ENCODE results near the gene ZCCHC7. TPM values are rescaled to one million over a fixed set of nuclear protein-coding genes. Genes with fewer than 3 reads are reported as not detected.

Gene ZCCHC7
- total and polyA plus RNA-seq, 2 experiments from 2014 or later: 15.3 to 19.4 TPM

GRCh38 chr9:37096628-37097027 is 23.7 kb upstream of the ZCCHC7 start:
- no peaks in the 10 kb centered on the region for H3K79me2 ChIP-seq (ENCODE audit: insufficient read depth)
- H3K9ac ChIP-seq: no peak overlapping the region
- no peaks in the 10 kb centered on the region for H4K20me1 ChIP-seq (ENCODE audit: insufficient read depth)
- no peak overlapping the region for H3K27ac ChIP-seq
- H3K9me3 ChIP-seq (ENCODE audit: low read depth): no peaks in the 10 kb centered on the region
- H3K4me1 ChIP-seq (ENCODE audit: insufficient read depth): no peaks in the 10 kb centered on the region
- no peaks in the 10 kb centered on the region for H3K9me2 ChIP-seq (ENCODE audit: insufficient read depth)
- H2AFZ ChIP-seq: no peak overlapping the region
- TF ChIP-seq EZH2phosphoT487 (IDR thresholded peaks at IDR 0.05; ENCODE audit: insufficient read depth, low read depth): no peak
- no peak for TF ChIP-seq EZH2 (IDR thresholded peaks at IDR 0.05; ENCODE audit: insufficient read depth, poor library complexity, severe bottlenecking)
- no peak for DNase-seq
- in situ Hi-C loops (cut with MboI): no loop called here
- no peaks in the 10 kb centered on the region for H3K27me3 ChIP-seq (replicated peaks; ENCODE audit: insufficient read depth)
- H3F3A ChIP-seq (ENCODE audit: insufficient read depth): no peaks in the 10 kb centered on the region
- H3K4me3 ChIP-seq: no peak overlapping the region
- no peaks in the 10 kb centered on the region for H3K36me3 ChIP-seq (ENCODE audit: low read depth)
- H3K4me2 ChIP-seq (ENCODE audit: unreplicated experiment): no peak overlapping the region
- 85 to 86% methylated on average over 4 of the region's 4 CpGs for WGBS, 2 experiments (ENCODE audit: low coverage in 1 of 2, low lambda C conversion rate in 2 of 2, missing lambda C conversion rate in 2 of 2)

- Histone ChIP-seq H3K79me2 (ENCODE audit: insufficient read depth) (no peaks in the 10 kb centered on the region), H3K9me3 (ENCODE audit: low read depth) (no peaks in the 10 kb centered on the region), H3F3A (ENCODE audit: insufficient read depth) (no peaks in the 10 kb centered on the region), H3K4me1 (ENCODE audit: insufficient read depth) (no peaks in the 10 kb centered on the region), H2AFZ (no peak overlapping the region), H3K27ac (no peak overlapping the region), H3K9me2 (ENCODE audit: insufficient read depth) (no peaks in the 10 kb centered on the region), H4K20me1 (ENCODE audit: insufficient read depth) (no peaks in the 10 kb centered on the region), H3K27me3 (replicated peaks; ENCODE audit: insufficient read depth) (no peaks in the 10 kb centered on the region), H3K9ac (no peak overlapping the region), H3K4me2 (ENCODE audit: unreplicated experiment) (no peak overlapping the region), H3K36me3 (ENCODE audit: low read depth) (no peaks in the 10 kb centered on the region), H3K4me3 (no peak overlapping the region)
- TF ChIP-seq EZH2 (IDR thresholded peaks at IDR 0.05; ENCODE audit: insufficient read depth, poor library complexity, severe bottlenecking): no peak
- 83 to 84% methylated on average over 1 of the region's 1 CpG for WGBS, 2 experiments (ENCODE audit: low coverage in 1 of 2, low lambda C conversion rate in 2 of 2, missing lambda C conversion rate in 2 of 2)
- in situ Hi-C loops (cut with MboI): no loop called here
- DNase-seq: no peak
These were observed 23.1 kb upstream of the ZCCHC7 start for GRCh38 chr9:37097294-37097693.

GRCh38 chr9:37100327-37100726 is 20.0 kb upstream of the ZCCHC7 start:
- WGBS, 2 experiments (ENCODE audit: low coverage in 1 of 2, low lambda C conversion rate in 2 of 2, missing lambda C conversion rate in 2 of 2): 97 to 100% methylated on average over 2 of the region's 2 CpGs
- Histone ChIP-seq H3F3A (ENCODE audit: insufficient read depth) (peaks cover 8% of the 10 kb centered on the region; the same call in 1 of the 2 replicates), H3K9me3 (ENCODE audit: low read depth) (no peaks in the 10 kb centered on the region), H2AFZ (no peak overlapping the region), H3K9me2 (ENCODE audit: insufficient read depth) (no peaks in the 10 kb centered on the region), H3K79me2 (ENCODE audit: insufficient read depth) (no peaks in the 10 kb centered on the region), H3K4me2 (ENCODE audit: unreplicated experiment) (no peak overlapping the region), H4K20me1 (ENCODE audit: insufficient read depth) (no peaks in the 10 kb centered on the region), H3K36me3 (ENCODE audit: low read depth) (no peaks in the 10 kb centered on the region), H3K4me3 (no peak overlapping the region), H3K27ac (no peak overlapping the region), H3K9ac (no peak overlapping the region), H3K27me3 (replicated peaks; ENCODE audit: insufficient read depth) (no peaks in the 10 kb centered on the region), H3K4me1 (ENCODE audit: insufficient read depth) (peaks cover 14% of the 10 kb centered on the region)
- DNase-seq: no peak
- in situ Hi-C loops (cut with MboI): no loop called here
- TF ChIP-seq EZH2phosphoT487 (IDR thresholded peaks at IDR 0.05; ENCODE audit: insufficient read depth, low read depth): no peak
- no peak for TF ChIP-seq EZH2 (IDR thresholded peaks at IDR 0.05; ENCODE audit: insufficient read depth, poor library complexity, severe bottlenecking)

GRCh38 chr9:37100741-37101140 is 19.6 kb upstream of the ZCCHC7 start:
- H3K4me3 ChIP-seq: no peak overlapping the region

GRCh38 chr9:37102486-37102885 is 17.9 kb upstream of the ZCCHC7 start:
- 45% methylated on average over 3 of the region's 3 CpGs for WGBS, 2 experiments (ENCODE audit: low coverage in 1 of 2, low lambda C conversion rate in 2 of 2, missing lambda C conversion rate in 2 of 2)
- H3K4me3 ChIP-seq: no peak overlapping the region
- no peaks in the 10 kb centered on the region for H3K79me2 ChIP-seq (ENCODE audit: insufficient read depth)
- H4K20me1 ChIP-seq (ENCODE audit: insufficient read depth): no peaks in the 10 kb centered on the region
- TF ChIP-seq EZH2 (IDR thresholded peaks at IDR 0.05; ENCODE audit: insufficient read depth, poor library complexity, severe bottlenecking) (no peak), EZH2phosphoT487 (IDR thresholded peaks at IDR 0.05; ENCODE audit: insufficient read depth, low read depth) (no peak)
- in situ Hi-C loops (cut with MboI): no loop called here
- no peaks in the 10 kb centered on the region for H3K9me2 ChIP-seq (ENCODE audit: insufficient read depth)
- H3K27ac ChIP-seq: no peak overlapping the region
- DNase-seq: no peak
- H3K9me3 ChIP-seq (ENCODE audit: low read depth): no peaks in the 10 kb centered on the region
- H3K27me3 ChIP-seq (replicated peaks; ENCODE audit: insufficient read depth): no peaks in the 10 kb centered on the region
- H2AFZ ChIP-seq: no peak overlapping the region
- no peak overlapping the region for H3K9ac ChIP-seq
- no peak overlapping the region for H3K4me2 ChIP-seq (ENCODE audit: unreplicated experiment)
- H3K4me1 ChIP-seq (ENCODE audit: insufficient read depth): peaks cover 16% of the 10 kb centered on the region
- no peaks in the 10 kb centered on the region for H3K36me3 ChIP-seq (ENCODE audit: low read depth)
- H3F3A ChIP-seq (ENCODE audit: insufficient read depth): peaks cover 9% of the 10 kb centered on the region; the same call in 1 of the 2 replicates

More at GRCh38 chr9:37100741-37101140, 19.6 kb upstream of the ZCCHC7 start:
- H4K20me1 ChIP-seq (ENCODE audit: insufficient read depth): no peaks in the 10 kb centered on the region
- no peaks in the 10 kb centered on the region for H3K79me2 ChIP-seq (ENCODE audit: insufficient read depth)
- H3K4me2 ChIP-seq (ENCODE audit: unreplicated experiment): no peak overlapping the region
- no peaks in the 10 kb centered on the region for H3K9me3 ChIP-seq (ENCODE audit: low read depth)
- H3K27me3 ChIP-seq (replicated peaks; ENCODE audit: insufficient read depth): no peaks in the 10 kb centered on the region
- no peak overlapping the region for H3K9ac ChIP-seq
- in situ Hi-C loops (cut with MboI): no loop called here
- H3K36me3 ChIP-seq (ENCODE audit: low read depth): no peaks in the 10 kb centered on the region
- peaks cover 9% of the 10 kb centered on the region; the same call in 1 of the 2 replicates for H3F3A ChIP-seq (ENCODE audit: insufficient read depth)
- H2AFZ ChIP-seq: no peak overlapping the region
- 82 to 93% methylated on average over 2 of the region's 2 CpGs for WGBS, 2 experiments (ENCODE audit: low coverage in 1 of 2, low lambda C conversion rate in 2 of 2, missing lambda C conversion rate in 2 of 2)
- H3K4me1 ChIP-seq (ENCODE audit: insufficient read depth): peaks cover 16% of the 10 kb centered on the region
- TF ChIP-seq EZH2 (IDR thresholded peaks at IDR 0.05; ENCODE audit: insufficient read depth, poor library complexity, severe bottlenecking) (no peak), EZH2phosphoT487 (IDR thresholded peaks at IDR 0.05; ENCODE audit: insufficient read depth, low read depth) (no peak)
- DNase-seq: no peak
- H3K27ac ChIP-seq: no peak overlapping the region
- H3K9me2 ChIP-seq (ENCODE audit: insufficient read depth): no peaks in the 10 kb centered on the region

Measured in GM23248 (cell line).